Parathyroid adenoma (tissue), 2 donors: ENCODE results near the gene PLEKHM3.
"Not testable (repeated sequence)": the region's sequence is repeated elsewhere in the genome, so short reads cannot be mapped to it uniquely, and the experiment has no call there.

ENCODE experiments used
- H2AFZ ChIP-seq: fragments of 300-600 bp; sonication (generic); one replicate; pipeline ENCODE4 v1.7.0; 2017; ENCODE audit warnings: antibody characterized with exemption, mild to moderate bottlenecking
- H3K27ac ChIP-seq: fragments of 300-600 bp; sonication (generic); one replicate; pipeline ENCODE4 v1.7.0; 2017
- H3K27me3 ChIP-seq: fragments of 300-600 bp; sonication (generic); one replicate; pipeline ENCODE4 v1.7.0; 2017; ENCODE audit warnings: low read length; ENCODE audit not compliant: control insufficient read depth, insufficient read depth
- H3K36me3 ChIP-seq: fragments of 300-600 bp; sonication (generic); one replicate; pipeline ENCODE4 v1.7.0; 2017; ENCODE audit warnings: low read length; ENCODE audit not compliant: control insufficient read depth, insufficient read depth
- H3K4me1 ChIP-seq: fragments of 300-600 bp; sonication (generic); one replicate; pipeline ENCODE4 v1.7.0; 2017; ENCODE audit warnings: control low read depth
- H3K4me2 ChIP-seq: fragments of 300-600 bp; sonication (generic); one replicate; pipeline ENCODE4 v1.7.0; 2017; ENCODE audit warnings: low read length
- H3K4me3 ChIP-seq: fragments of 300-600 bp; sonication (generic); one replicate; pipeline ENCODE4 v1.7.0; 2017; ENCODE audit warnings: low read depth, low read length
- H3K79me2 ChIP-seq: fragments of 300-600 bp; sonication (generic); one replicate; pipeline ENCODE4 v1.7.0; 2017; ENCODE audit warnings: control low read depth
- H3K9ac ChIP-seq: fragments of 300-600 bp; sonication (generic); one replicate; pipeline ENCODE4 v1.7.0; 2017; ENCODE audit warnings: mild to moderate bottlenecking
- H3K9me3 ChIP-seq: fragments of 300-600 bp; sonication (generic); one replicate; pipeline ENCODE4 v1.7.0; 2017; ENCODE audit warnings: low read length; ENCODE audit not compliant: control insufficient read depth
- CTCF ChIP-seq: fragments of 300-600 bp; sonication (generic); IDR thresholded peaks from one replicate; pipeline ENCODE4 v1.7.0; 2017; ENCODE audit warnings: antibody characterized with exemption, mild to moderate bottlenecking
- donor health status: primary hyperparathyroidism.

Gene PLEKHM3

DNA sequence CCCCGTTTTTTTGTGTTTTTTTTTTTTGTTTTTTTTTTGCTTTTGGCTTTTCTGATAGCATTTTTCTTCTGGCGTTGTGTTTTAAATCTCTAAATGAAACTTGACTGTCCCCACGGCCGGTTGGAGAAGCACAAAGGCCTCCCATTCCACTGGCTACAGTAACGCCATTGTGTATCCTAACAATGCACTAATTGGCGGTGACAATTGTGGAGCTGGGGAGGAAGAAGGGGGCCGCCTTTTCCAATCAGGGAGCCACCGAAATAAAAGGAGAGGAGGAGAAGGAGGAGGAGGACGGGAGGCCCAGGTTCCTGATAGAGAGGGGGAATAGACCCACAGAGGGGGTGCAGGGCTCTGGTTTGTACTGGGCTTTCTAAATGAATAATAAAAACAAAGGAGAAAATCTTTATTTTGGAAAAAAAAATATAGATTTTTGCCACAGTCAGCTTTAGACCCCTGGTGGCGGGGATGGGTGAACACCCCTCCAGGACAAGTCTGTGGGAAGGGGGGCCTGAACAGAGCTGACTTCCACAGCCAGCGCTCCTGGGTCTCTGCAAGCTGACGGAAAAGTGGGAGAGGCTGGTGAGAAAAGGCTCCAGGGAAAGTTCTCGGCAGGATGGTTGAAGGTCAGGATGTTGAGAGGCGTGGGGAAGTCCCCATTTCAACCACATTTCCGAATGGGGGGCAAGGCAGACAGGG, 212.0 kb downstream of the PLEKHM3 start:
- Histone ChIP-seq H3K36me3 (no peaks in the 10 kb centered on the region), H3K9ac (no peak overlapping the region), H3K4me1 (no peaks in the 10 kb centered on the region), H2AFZ (no peak overlapping the region), H3K79me2 (no peaks in the 10 kb centered on the region), H3K27ac (no peak overlapping the region), H3K4me2 (no peak overlapping the region), H3K4me3 (no peak overlapping the region), H3K9me3 (no peaks in the 10 kb centered on the region), H3K27me3 (no peaks in the 10 kb centered on the region)
- TF ChIP-seq CTCF, result no peak

DNA sequence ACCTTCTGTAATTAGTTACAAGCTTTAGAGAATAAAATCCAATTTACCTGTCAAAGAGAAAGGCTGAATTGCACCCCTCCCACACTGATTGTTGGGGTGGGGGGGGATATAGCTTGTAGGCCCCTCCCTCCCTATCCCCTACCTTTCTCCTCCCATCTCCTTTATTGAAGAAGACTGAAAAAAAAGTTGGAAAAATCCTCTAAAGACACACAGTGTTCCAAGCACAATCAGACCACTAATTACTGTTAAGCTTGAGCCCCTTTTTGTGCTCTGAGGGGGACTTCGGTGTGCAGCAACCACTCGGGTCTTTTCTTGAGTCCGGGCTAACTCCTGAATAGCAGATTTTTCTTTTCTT, 212.6 kb downstream of the PLEKHM3 start:
- H3K27me3 ChIP-seq, result no peaks in the 10 kb centered on the region
- no peak overlapping the region for H3K9ac ChIP-seq
- no peak overlapping the region for H2AFZ ChIP-seq
- H3K36me3 ChIP-seq, result no peaks in the 10 kb centered on the region
- H3K9me3 ChIP-seq, result no peaks in the 10 kb centered on the region
- H3K27ac ChIP-seq, result no peak overlapping the region
- H3K79me2 ChIP-seq, result no peaks in the 10 kb centered on the region
- no peaks in the 10 kb centered on the region for H3K4me1 ChIP-seq
- no peak overlapping the region for H3K4me3 ChIP-seq
- TF ChIP-seq CTCF, result no peak
- no peak overlapping the region for H3K4me2 ChIP-seq

DNA sequence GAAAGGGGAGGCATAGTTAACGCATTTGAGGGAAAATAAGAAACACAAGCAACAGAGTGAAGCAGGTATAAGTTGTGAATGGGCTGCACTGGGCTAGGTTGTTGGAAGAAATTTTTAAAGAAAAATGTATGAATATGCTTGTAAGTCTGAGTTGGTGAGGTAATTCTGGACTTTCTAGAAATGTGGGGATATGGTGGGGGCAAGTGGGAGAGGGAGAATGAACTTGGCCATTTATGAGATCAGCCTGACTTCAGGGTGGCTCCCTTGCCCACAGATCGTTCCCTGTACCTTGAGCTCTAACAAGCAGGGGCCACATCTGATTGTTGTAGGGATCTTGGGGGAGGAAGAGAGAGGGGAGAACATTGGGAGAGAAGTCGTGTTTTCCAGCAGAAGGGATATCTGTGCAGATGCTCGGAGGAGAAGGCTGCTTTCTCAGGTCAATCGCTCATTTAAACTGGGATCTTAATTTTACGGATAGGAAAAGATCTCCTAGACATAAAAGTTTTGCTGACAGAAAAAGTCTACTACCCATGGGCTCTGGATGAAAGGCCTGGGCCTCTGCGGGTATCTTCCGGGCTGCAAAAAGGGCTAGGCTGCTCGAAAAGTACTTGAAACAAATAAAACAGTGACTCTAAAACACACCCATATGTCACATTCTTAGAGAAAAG, 213.1 kb downstream of the PLEKHM3 start:
- Histone ChIP-seq H3K36me3 (no peaks in the 10 kb centered on the region), H3K27ac (no peak overlapping the region), H3K27me3 (no peaks in the 10 kb centered on the region), H3K4me2 (no peak overlapping the region), H3K9me3 (no peaks in the 10 kb centered on the region), H3K4me1 (no peaks in the 10 kb centered on the region), H2AFZ (no peak overlapping the region), H3K79me2 (no peaks in the 10 kb centered on the region), H3K9ac (no peak overlapping the region), H3K4me3 (no peak overlapping the region)
- no peak for TF ChIP-seq CTCF

GRCh38 chr2:207811658-207812057, 213.7 kb downstream of the PLEKHM3 start:
- H3K79me2 ChIP-seq, H3K4me1 ChIP-seq, H3K36me3 ChIP-seq, H2AFZ ChIP-seq, H3K4me3 ChIP-seq, H3K27me3 ChIP-seq, H3K27ac ChIP-seq, H3K4me2 ChIP-seq, H3K9me3 ChIP-seq, H3K9ac ChIP-seq: not testable (repeated sequence)

DNA sequence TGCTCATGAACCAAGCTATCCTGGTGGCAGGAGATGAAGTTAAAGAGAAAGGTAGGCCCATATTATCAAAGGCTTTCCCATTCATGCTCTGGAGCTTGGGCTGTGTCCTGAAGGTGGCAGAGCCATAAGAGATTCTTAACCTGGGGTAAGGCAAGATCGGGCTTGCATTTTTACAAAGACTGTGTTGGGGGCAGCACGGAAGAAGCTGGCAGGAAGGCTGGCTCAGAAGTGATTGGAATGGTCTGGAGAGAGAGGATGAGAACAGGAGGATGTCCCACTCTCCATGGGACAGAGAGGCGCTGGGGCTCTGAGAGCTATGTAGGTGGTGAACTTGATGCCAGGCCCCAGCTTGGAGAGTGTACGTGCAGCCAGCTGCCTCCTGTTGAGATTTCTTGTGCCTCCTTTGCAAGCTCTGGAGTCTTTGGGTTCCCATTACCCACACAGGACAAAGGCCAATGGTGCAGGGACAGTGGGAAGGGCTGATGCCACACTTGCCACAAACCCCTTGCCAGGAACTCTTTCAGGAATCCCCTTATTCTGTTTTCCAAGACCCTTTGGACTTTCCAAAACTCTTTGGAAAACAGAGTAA, 215.0 kb downstream of the PLEKHM3 start:
- Histone ChIP-seq H3K27me3 (no peaks in the 10 kb centered on the region), H3K79me2 (no peaks in the 10 kb centered on the region), H3K9ac (no peak overlapping the region), H3K4me2 (peak overlapping the region; percentile 39), H3K4me3 (no peak overlapping the region), H3K4me1 (no peaks in the 10 kb centered on the region), H3K27ac (no peak overlapping the region), H3K36me3 (no peaks in the 10 kb centered on the region), H2AFZ (peak overlapping the region; percentile 33), H3K9me3 (no peaks in the 10 kb centered on the region)
- no peak for TF ChIP-seq CTCF
